ENCODE measurements around the gene BTBD9.

The BTBD9 gene

GRCh38 chr6:38239719-38240451, 399.8 kb downstream of the BTBD9 start:
- no peak for DNase-seq (ENCODE audit: low read depth)

- no peak for DNase-seq (ENCODE audit: low read depth)
Observed at GRCh38 chr6:38236631-38237030, 403.1 kb downstream of the BTBD9 start.

GRCh38 chr6:38234934-38235682, 404.6 kb downstream of the BTBD9 start:
- DNase-seq (ENCODE audit: low read depth) = no peak

- DNase-seq (ENCODE audit: low read depth) = no peak
Observed at GRCh38 chr6:38234141-38234540, 405.6 kb downstream of the BTBD9 start.

GRCh38 chr6:38233161-38233791, 406.5 kb downstream of the BTBD9 start:
- no peak for DNase-seq (ENCODE audit: low read depth)

GRCh38 chr6:38225766-38226165, 414.0 kb downstream of the BTBD9 start:
- no peak for DNase-seq (ENCODE audit: low read depth)

GRCh38 chr6:38221251-38221650, 418.5 kb downstream of the BTBD9 start:
- no peak for DNase-seq (ENCODE audit: low read depth)

GRCh38 chr6:38220069-38220723, 419.5 kb downstream of the BTBD9 start:
- DNase-seq (ENCODE audit: low read depth) = no peak

GRCh38 chr6:38218235-38218634, 421.5 kb downstream of the BTBD9 start:
- no peak for DNase-seq (ENCODE audit: low read depth)

- no peak for DNase-seq (ENCODE audit: low read depth)
Observed at GRCh38 chr6:38216451-38216850, 423.3 kb downstream of the BTBD9 start.

- DNase-seq (ENCODE audit: low read depth) = no peak
Observed at GRCh38 chr6:38215651-38216311, 423.9 kb downstream of the BTBD9 start.

GRCh38 chr6:38215225-38215624, 424.5 kb downstream of the BTBD9 start:
- DNase-seq (ENCODE audit: low read depth) = no peak

- no peak for DNase-seq (ENCODE audit: low read depth)
Observed at GRCh38 chr6:38214159-38214558, 425.6 kb downstream of the BTBD9 start.

GRCh38 chr6:38213251-38213658, 426.5 kb downstream of the BTBD9 start:
- DNase-seq (ENCODE audit: low read depth) = no peak

- no peak for DNase-seq (ENCODE audit: low read depth)
Observed at GRCh38 chr6:38212579-38212978, 427.1 kb downstream of the BTBD9 start.

- DNase-seq (ENCODE audit: low read depth) = no peak
Observed at GRCh38 chr6:38212116-38212515, 427.6 kb downstream of the BTBD9 start.

- no peak for DNase-seq (ENCODE audit: low read depth)
Observed at GRCh38 chr6:38209371-38210260, 430.1 kb downstream of the BTBD9 start.

- DNase-seq (ENCODE audit: low read depth) = no peak
Observed at GRCh38 chr6:38208028-38208427, 431.7 kb downstream of the BTBD9 start.

GRCh38 chr6:38207375-38207774, 432.4 kb downstream of the BTBD9 start:
- DNase-seq (ENCODE audit: low read depth) = no peak

GRCh38 chr6:38198219-38198618, 441.5 kb downstream of the BTBD9 start:
- DNase-seq (ENCODE audit: low read depth) = no peak

GRCh38 chr6:38195113-38195635, 444.6 kb downstream of the BTBD9 start:
- DNase-seq (ENCODE audit: low read depth) = no peak

Data from stromal cell of bone marrow (primary cell).